Embryonic facial prominence (tissue), 1 donor: ENCODE measurements around the gene GPR137B.
A peak's percentile ranks its signal among the peaks of the same experiment; 100 is the strongest.
"Not testable (repeated sequence)": the region's sequence is repeated elsewhere in the genome, so short reads cannot be mapped to it uniquely, and the experiment has no call there.

ENCODE experiments used
- DNase-seq: peaks from one replicate; pipeline ENCODE4 v3.0.0-alpha.2; 2016; ENCODE audit errors: extremely low spot score

Gene GPR137B

GRCh38 chr1:236160540-236161127 lies 18.3 kb downstream of the GPR137B start:
- DNase-seq: no peak

GRCh38 chr1:236161230-236161629 lies 18.9 kb downstream of the GPR137B start:
- no peak for DNase-seq

- DNase-seq: not testable (repeated sequence)
Measured at GRCh38 chr1:236161755-236162154, 19.4 kb downstream of the GPR137B start.

GRCh38 chr1:236163463-236164153 lies 21.3 kb downstream of the GPR137B start:
- DNase-seq: no peak

- no peak for DNase-seq
Measured at GRCh38 chr1:236164273-236164672, 21.9 kb downstream of the GPR137B start.

GRCh38 chr1:236165238-236165981 lies 23.1 kb downstream of the GPR137B start:
- DNase-seq: no peak

GRCh38 chr1:236166041-236166440 lies 23.7 kb downstream of the GPR137B start:
- DNase-seq: no peak

- no peak for DNase-seq
Measured at GRCh38 chr1:236167154-236167553, 24.8 kb downstream of the GPR137B start.

- DNase-seq: no peak
Measured at GRCh38 chr1:236167578-236167977, 25.2 kb downstream of the GPR137B start.

GRCh38 chr1:236168716-236169429 lies 26.5 kb downstream of the GPR137B start:
- DNase-seq: no peak

GRCh38 chr1:236172041-236172579 lies 29.8 kb downstream of the GPR137B start:
- DNase-seq: peak; percentile 20

- no peak for DNase-seq
Measured at GRCh38 chr1:236173174-236173767, 30.9 kb downstream of the GPR137B start.

- DNase-seq: no peak
Measured at GRCh38 chr1:236175642-236176336, 33.5 kb downstream of the GPR137B start.

- DNase-seq: no peak
Measured at GRCh38 chr1:236176337-236177336, 34.3 kb downstream of the GPR137B start.

- no peak for DNase-seq
Measured at GRCh38 chr1:236179634-236180033, 37.3 kb downstream of the GPR137B start.

- DNase-seq: no peak
Measured at GRCh38 chr1:236181059-236181458, 38.7 kb downstream of the GPR137B start.

- DNase-seq: no peak
Measured at GRCh38 chr1:236185687-236186086, 43.3 kb downstream of the GPR137B start.

GRCh38 chr1:236186471-236186870 lies 44.1 kb downstream of the GPR137B start:
- not testable (repeated sequence) for DNase-seq

GRCh38 chr1:236188084-236188483 lies 45.7 kb downstream of the GPR137B start:
- not testable (repeated sequence) for DNase-seq

- no peak for DNase-seq
Measured at GRCh38 chr1:236193184-236193583, 50.8 kb downstream of the GPR137B start.
